GM13976 (cell line): ENCODE data around the gene FREM2.

Source experiments
- DNase-seq: peaks from one replicate; pipeline ENCODE4 v3.0.0; 2012; ENCODE audit warnings: low spot score
- in situ Hi-C: fragments of 300-500 bp; cut with MboI; formaldehyde crosslinking; loops from one replicate; pipeline ENCODE4 v1.12.0; 2022; ENCODE audit warnings: low sequenced_read_pairs, mixed read lengths, inconsistent platforms; ENCODE audit not compliant: unreplicated experiment
- TF ChIP-seq, protein P1 (sequence below): IDR thresholded peaks from 2 replicates; pipeline ENCODE4 v1.5.1; 2012; ENCODE audit warnings: borderline replicate concordance, mild to moderate bottlenecking; ENCODE audit not compliant: insufficient read depth; ENCODE audit errors: extremely low read depth, missing control alignments, control extremely low read depth

The FREM2 gene

DNA sequence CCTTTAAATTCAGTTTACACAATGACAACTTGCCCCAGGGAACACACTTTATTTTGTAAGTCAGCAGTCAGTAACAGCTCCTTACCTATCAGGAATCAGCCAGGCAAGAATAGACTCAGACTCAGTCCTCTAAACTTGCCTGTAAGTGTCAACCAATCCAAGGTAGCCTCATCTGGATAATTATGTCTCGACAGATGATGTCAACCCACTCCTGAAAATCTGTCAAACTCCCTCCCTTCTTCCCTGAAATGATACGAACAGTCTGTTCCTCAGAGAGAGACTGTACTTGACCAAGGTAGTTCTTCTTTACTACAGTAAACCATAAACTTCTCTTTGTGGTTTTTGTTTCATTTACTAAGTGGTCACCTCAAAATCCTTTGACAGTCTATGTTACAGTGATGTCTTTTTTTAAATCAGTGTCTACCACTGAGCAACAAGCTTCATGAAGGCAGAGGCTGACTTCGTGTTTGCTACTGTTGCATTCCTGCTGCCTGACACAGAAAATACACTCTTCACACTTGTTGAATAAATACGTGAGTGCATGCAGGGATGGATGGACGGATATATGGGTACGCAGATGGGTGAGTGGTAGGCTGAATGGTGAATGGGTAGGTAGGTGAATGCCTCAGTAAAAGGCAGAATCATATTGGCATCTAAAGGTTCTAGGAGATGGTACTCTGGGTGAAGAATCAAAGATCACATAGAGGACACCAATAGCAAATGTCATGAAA is 17.5 kb upstream of the FREM2 start:
- in situ Hi-C loops = no loop called here
- TF ChIP-seq, protein P1, sequence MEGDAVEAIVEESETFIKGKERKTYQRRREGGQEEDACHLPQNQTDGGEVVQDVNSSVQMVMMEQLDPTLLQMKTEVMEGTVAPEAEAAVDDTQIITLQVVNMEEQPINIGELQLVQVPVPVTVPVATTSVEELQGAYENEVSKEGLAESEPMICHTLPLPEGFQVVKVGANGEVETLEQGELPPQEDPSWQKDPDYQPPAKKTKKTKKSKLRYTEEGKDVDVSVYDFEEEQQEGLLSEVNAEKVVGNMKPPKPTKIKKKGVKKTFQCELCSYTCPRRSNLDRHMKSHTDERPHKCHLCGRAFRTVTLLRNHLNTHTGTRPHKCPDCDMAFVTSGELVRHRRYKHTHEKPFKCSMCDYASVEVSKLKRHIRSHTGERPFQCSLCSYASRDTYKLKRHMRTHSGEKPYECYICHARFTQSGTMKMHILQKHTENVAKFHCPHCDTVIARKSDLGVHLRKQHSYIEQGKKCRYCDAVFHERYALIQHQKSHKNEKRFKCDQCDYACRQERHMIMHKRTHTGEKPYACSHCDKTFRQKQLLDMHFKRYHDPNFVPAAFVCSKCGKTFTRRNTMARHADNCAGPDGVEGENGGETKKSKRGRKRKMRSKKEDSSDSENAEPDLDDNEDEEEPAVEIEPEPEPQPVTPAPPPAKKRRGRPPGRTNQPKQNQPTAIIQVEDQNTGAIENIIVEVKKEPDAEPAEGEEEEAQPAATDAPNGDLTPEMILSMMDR = no peak

DNA sequence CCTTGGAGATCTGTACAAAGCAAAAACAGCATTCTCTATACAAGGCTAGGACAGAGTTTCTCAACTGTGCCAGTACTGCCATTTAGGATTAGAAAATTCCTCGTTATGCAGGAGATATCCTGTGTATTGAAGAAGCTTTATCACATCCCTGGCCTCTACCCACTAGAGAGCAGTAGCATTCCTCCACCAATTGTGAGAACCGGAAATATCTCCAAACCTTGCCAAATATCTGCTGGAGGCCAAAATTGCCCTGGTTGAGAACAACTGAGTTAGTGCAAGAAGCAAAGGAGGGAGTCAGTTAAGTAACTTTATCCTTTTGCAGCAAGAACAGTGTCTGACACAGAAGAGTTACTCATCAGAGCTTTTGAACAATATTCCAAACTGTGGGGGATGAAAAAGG is 16.2 kb upstream of the FREM2 start:
- TF ChIP-seq, protein P1 = no peak
- DNase-seq = no peak
- in situ Hi-C loops = no loop called here

More for the DNA sequence above, 17.5 kb upstream of the FREM2 start:
- no peak for DNase-seq

DNA sequence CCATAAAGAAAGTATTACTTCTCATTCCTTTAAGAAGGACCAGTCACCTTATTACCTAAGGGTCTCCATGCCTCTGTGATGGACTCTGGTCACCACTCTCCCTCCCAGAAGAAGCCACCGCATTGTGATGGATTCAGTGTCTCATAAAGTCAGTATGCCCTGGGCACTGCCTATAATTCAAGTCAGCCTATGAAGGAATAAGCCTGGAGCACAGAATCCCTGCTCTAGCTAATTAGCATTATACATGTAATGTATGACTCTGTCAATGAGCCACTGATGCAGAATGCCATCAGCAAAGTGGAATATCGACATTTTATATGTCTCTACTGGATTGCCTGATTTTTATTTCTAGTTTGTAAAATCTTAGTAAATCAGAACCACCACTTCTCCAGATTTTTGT is 14.9 kb upstream of the FREM2 start:
- in situ Hi-C loops = no loop called here
- TF ChIP-seq, protein P1 = no peak

DNA sequence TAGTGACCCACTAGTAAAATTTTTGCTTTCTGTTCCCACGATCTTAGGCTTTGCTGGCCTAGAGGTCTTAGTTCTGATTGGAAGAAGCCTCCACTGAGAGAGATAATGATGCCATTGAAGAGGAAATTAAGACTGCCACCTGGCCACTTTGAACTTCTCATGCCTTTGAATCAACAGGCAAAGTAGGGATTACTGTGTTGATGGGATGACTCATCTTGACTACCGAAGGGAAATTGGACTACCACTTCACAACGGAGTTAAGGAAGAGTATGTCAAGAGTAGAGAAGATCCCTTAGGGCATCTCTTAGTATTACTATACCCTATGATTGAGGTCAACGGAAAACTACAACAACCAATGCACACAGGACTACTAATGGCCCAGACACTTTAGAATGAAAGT is 12.7 kb upstream of the FREM2 start:
- in situ Hi-C loops = no loop called here
- TF ChIP-seq, protein P1 = no peak
- DNase-seq = no peak

More for the DNA sequence above, 14.9 kb upstream of the FREM2 start:
- DNase-seq = no peak

DNA sequence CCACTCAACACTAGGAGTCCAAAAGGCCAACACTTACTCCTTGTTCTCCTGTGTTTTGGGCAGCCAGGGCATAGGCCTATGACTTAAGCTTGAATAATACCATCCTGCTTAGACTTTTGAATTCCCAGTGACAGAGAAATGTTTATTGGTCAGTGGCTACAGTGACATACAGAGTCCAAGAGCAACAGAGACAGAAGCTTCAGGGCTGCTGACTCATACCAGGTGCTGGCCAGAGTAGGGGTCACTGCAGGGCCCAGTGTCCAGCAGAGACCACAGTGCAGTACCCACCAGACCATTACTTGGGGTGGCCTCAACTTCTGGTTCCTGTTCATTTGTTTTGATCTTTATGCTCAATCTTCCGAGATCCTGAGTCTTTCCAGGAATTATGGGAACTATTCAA is 6.0 kb upstream of the FREM2 start:
- DNase-seq = no peak
- TF ChIP-seq, protein P1 = no peak
- in situ Hi-C loops = no loop called here

DNA sequence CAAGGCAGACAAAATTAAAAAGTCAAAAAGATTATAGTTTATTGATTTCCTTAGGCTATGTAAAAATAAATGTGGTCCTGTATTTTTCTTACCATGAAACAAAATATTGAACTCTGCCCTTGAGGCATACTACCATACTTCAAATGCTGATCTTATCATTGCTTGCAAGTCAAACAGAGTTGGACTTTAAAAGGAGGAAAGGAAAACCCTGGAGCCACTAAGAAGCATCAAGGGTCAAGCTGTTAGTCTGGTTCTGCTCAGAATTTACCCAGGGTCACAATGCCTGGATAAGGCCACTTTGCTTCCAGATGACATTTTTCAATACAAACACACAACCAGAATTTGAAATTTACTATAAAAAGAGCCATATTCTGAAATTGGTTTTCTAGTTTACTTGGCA is 2.2 kb upstream of the FREM2 start:
- TF ChIP-seq, protein P1 = no peak
- in situ Hi-C loops = no loop called here
- no peak for DNase-seq
